AG09309 (cell line): ENCODE measurements around the gene ITPK1.
"Not testable (repeated sequence)": the region's sequence is repeated elsewhere in the genome, so short reads cannot be mapped to it uniquely, and the experiment has no call there.

Experiments
- DNase-seq: peaks from one replicate; pipeline ENCODE4 v3.0.0-alpha.2; 2010; ENCODE audit warnings: low read depth
- H3K4me3 ChIP-seq: 2 replicates; pipeline ENCODE4 v1.5.1; 2011; ENCODE audit warnings: mild to moderate bottlenecking, low read depth, low read length, moderate library complexity; ENCODE audit not compliant: control insufficient read depth
- CTCF ChIP-seq: IDR thresholded peaks from 2 replicates; pipeline ENCODE4 v1.5.1; 2011; ENCODE audit warnings: mild to moderate bottlenecking, low read depth, low read length, inconsistent platforms; ENCODE audit not compliant: insufficient read depth, control insufficient read depth; ENCODE audit errors: missing control alignments

ITPK1 gene

DNA sequence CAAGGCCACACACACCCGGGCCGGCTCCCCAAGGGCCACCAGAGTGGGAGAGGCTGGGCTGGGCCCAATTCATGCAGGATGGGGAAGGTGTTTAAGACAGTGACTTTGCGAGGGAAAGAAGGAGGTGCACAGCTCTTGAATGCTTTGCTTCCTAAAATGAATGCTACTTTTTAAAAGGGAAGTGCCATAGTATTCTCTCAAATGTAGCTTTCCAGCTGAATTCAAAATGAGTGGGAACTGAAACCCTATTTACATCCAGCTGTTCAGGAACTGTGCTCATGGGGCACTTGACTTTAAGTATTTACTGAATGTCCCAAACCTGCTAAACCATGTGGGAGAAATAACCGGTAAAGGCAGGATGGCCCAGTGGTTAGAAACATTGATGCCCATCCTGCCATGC lies 7.6 kb downstream of the ITPK1 start:
- TF ChIP-seq CTCF: no peak
- DNase-seq: no peak
- no peak overlapping the region for H3K4me3 ChIP-seq

- TF ChIP-seq CTCF: no peak
- no peak for DNase-seq
- H3K4me3 ChIP-seq: no peak overlapping the region
Measured at GRCh38 chr14:93107453-93107852, 8.3 kb downstream of the ITPK1 start.

GRCh38 chr14:93106541-93107156 lies 9.1 kb downstream of the ITPK1 start:
- H3K4me3 ChIP-seq: no peak overlapping the region
- DNase-seq: no peak
- TF ChIP-seq CTCF: no peak

DNA sequence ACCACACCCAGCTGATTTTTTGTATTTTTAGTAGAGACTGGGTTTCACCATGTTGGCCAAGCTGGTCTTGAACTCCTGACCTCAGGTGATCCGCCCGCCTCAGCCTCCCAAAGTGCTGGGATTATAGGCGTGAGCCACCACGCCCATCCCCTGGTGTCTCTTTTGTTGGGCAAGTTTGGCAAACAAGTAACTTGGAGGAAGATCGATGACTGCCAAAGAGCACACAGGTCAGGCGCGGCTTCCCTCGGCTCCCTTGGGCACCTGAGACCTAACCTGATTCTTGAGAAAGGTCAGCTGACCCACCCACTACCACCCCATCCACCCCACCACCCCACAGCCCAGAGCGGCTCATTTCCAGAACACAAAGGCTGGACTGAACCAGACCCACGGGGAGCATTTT lies 9.9 kb downstream of the ITPK1 start:
- DNase-seq, H3K4me3 ChIP-seq: not testable (repeated sequence)

- TF ChIP-seq CTCF: no peak
- H3K4me3 ChIP-seq: no peak overlapping the region
- DNase-seq: peak; percentile 39
Measured at GRCh38 chr14:93105362-93105761, 10.4 kb downstream of the ITPK1 start.

DNA sequence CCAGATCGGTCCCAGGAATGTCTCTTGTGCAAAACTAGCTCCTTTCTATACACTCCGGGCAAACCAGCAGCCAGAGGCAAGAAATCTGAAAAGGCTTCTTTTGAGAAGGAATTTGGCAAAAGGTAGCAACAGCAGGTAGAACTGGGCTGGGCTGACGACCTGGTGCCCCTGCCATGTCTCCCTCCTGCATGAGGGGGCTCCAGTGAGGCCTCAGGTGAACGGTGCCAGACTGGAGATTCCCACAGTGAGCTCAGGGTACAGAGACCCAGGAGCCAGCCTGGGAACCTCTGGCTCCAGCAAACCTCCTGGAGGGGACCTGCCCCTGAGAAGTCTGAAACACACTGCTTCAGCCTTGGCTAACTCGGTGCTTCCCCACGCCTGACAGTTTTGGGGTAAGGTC lies 10.8 kb downstream of the ITPK1 start:
- no peak overlapping the region for H3K4me3 ChIP-seq
- no peak for TF ChIP-seq CTCF
- DNase-seq: no peak

GRCh38 chr14:93103392-93104080 lies 12.2 kb downstream of the ITPK1 start:
- H3K4me3 ChIP-seq: no peak overlapping the region
- DNase-seq: no peak
- no peak for TF ChIP-seq CTCF
